MG63 (cell line): Measurements from ENCODE around the gene NANS. TPM values are rescaled to one million over a fixed set of nuclear protein-coding genes. Genes with fewer than 3 reads are reported as not detected.
"Not testable (repeated sequence)": the region's sequence is repeated elsewhere in the genome, so short reads cannot be mapped to it uniquely, and the experiment has no call there.

Experiments
- DNase-seq: peaks from one replicate; pipeline ENCODE4 v3.0.0-alpha.2; 2020
- H3K27me3 ChIP-seq: fragments of 250-450 bp; sonication (Bioruptor Pico); 2 replicates; pipeline ENCODE4 v1.5.1; 2020; ENCODE audit warnings: mild to moderate bottlenecking, moderate library complexity
- H3K36me3 ChIP-seq: fragments of 250-450 bp; sonication (Bioruptor Pico); 2 replicates; pipeline ENCODE4 v1.5.1; 2020; ENCODE audit warnings: mild to moderate bottlenecking, moderate library complexity
- H3K4me3 ChIP-seq: fragments of 250-450 bp; sonication (Bioruptor Pico); 2 replicates; pipeline ENCODE4 v1.5.1; 2020; ENCODE audit warnings: mild to moderate bottlenecking, moderate library complexity
- H3K9me3 ChIP-seq: fragments of 250-450 bp; sonication (Bioruptor Pico); 2 replicates; pipeline ENCODE4 v1.5.1; 2020; ENCODE audit warnings: mild to moderate bottlenecking, moderate library complexity
- total RNA-seq: library from RNA; depleted of rRNA; stranded (reverse); fragments of >200 nt; shearing (Covaris generic); gene quantifications from 2 replicates; pipeline ENCODE4 v1.2.3, GENCODE V29; 2014; ENCODE audit warnings: low replicate concordance

NANS gene
- total RNA-seq, 1 experiment from 2014 or later = 230 TPM

GRCh38 chr9:98085058-98085457 is 28.5 kb downstream of the NANS start:
- H3K4me3 ChIP-seq = no peak overlapping the region
- H3K36me3 ChIP-seq = peaks cover 58% of the 10 kb centered on the region
- H3K9me3 ChIP-seq = no peaks in the 10 kb centered on the region
- H3K27me3 ChIP-seq = no peaks in the 10 kb centered on the region
- no peak for DNase-seq

DNA sequence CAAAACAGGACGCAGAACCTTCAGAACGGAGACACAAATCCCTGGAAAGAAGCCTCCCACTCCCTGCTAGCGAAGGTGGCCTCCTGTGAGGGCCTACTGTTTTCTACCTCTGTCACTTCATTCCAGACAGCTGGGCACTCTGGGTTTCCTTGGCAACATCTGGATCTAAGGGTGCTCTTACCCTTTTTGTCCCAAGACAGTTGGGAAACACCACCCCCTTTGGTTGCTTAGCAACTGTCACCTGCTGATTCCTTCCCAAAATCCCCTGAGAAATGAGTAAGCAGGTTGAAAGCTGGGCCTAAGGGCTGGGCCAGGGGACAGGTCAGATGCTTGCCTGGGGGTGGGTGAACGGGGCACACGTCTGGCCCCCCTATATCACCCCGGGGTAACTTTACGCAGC is 29.4 kb downstream of the NANS start:
- Histone ChIP-seq H3K36me3 (peaks cover 50% of the 10 kb centered on the region), H3K9me3 (no peaks in the 10 kb centered on the region), H3K27me3 (no peaks in the 10 kb centered on the region), H3K4me3 (no peak overlapping the region)
- no peak for DNase-seq

- Histone ChIP-seq H3K9me3 (no peaks in the 10 kb centered on the region), H3K36me3 (peaks cover 45% of the 10 kb centered on the region), H3K4me3 (no peak overlapping the region), H3K27me3 (no peaks in the 10 kb centered on the region)
- no peak for DNase-seq
These were observed 29.9 kb downstream of the NANS start for GRCh38 chr9:98086461-98086860.

DNA sequence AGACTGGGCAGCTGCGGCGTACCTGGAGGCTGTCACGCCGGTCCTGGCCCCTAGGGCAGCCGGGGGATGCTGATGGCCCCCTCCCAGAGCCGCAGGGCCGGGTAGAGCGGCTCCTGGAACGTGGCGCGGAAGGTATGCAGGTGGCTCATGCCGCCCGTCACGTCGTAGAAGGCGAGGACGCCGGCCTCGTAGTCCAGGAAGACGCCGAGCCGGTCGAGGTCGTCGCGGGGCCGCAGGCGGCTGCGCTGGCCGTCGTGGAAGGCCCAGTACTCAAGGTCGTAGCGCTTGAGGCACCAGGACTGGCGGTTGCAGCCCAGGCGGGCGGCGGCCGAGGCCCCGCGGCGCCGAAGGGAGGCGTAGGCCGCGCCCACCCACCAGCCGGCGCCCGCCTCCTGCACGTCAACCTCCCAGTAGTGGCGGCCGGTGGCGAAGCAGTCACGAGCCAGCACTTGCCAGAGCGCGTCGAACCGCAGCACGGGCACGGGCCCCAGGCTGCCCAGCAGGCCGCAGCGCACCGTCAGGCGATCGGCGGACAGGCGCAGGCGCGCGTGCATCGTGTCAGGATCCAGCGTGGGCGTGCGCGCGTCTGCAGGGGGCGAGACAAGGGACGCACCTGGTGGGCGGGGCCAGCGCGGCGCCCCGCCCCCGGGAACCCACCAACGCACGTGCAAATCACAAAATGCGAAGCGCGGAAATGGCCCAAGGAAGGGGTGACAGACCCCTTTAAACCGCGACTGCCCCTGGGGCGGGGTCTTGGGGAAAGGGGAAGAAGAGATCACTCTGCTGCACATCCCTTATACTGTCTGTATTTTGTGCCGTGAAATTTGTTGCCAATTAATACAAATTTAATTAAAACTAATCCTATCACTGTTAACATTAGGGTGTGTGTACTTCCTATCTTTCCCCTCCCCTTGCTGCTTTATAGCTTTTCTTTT is 31.2 kb downstream of the NANS start:
- Histone ChIP-seq H3K4me3 (no peak overlapping the region), H3K27me3 (no peaks in the 10 kb centered on the region), H3K9me3 (no peaks in the 10 kb centered on the region), H3K36me3 (peaks cover 32% of the 10 kb centered on the region)
- DNase-seq = no peak

DNA sequence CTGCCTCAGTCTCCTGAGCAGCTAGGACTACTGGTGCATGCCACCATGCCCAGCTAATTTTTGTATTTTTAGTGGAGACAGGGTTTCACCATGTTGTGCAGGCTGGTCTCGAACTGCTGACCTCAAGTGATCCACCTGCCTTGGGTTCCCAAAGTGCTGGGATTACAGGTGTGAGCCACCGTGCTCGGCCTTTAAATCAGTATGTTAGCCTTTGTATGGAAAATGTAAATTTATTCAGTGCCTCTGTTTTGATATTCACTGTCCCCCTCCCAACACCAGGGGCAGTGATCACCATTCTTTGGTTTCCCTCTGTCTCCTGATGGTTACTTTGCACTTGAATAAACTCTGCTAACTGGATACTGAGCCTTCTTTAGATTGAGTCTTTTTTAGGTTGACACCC is 34.1 kb downstream of the NANS start:
- H3K9me3 ChIP-seq, H3K36me3 ChIP-seq, H3K27me3 ChIP-seq, H3K4me3 ChIP-seq, DNase-seq: not testable (repeated sequence)

DNA sequence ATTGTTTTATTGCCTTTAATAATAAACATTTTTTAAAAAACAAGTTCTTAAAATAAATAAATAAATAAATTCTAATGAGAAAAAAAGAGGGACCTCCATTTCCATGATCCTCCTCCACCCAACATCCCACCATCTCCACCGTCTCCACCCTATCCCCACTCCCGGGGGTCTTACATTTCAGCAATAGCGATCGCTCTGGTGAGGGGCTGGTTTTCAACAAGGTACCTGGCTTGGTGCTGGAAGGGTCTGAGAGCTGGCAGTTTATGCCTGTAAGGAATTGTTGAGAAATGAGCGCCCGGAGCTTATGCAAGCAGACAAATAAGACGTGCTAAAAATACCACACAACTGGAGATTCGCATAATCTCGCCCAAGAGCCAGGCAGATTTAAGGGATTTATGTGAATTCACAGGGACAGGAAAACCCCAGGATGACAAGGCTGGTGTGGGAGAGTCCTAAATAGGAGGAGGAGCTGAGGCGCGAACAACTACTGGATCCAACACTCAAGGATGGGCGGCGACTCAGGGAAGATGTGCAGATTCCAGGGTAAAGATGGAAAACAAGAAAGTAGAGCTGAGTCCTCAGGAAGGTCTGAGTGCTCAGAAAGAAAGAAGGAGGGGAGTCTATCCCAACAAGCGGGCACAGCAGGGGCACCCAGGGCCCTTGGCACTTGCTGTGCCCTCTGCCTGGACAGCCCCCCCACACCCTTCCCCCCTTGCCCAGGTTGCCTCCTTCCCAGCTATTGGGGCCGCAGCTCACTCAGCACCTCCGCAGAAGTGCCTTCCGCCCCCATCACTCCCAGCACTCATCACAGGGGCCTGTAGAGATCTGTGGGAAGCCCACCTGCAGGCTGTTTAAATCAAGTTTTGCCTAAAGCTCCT is 35.4 kb downstream of the NANS start:
- Histone ChIP-seq H3K36me3 (peaks cover 6% of the 10 kb centered on the region; the same call in 1 of the 2 replicates), H3K9me3 (no peaks in the 10 kb centered on the region), H3K27me3 (no peaks in the 10 kb centered on the region), H3K4me3 (no peak overlapping the region)
- no peak for DNase-seq

DNA sequence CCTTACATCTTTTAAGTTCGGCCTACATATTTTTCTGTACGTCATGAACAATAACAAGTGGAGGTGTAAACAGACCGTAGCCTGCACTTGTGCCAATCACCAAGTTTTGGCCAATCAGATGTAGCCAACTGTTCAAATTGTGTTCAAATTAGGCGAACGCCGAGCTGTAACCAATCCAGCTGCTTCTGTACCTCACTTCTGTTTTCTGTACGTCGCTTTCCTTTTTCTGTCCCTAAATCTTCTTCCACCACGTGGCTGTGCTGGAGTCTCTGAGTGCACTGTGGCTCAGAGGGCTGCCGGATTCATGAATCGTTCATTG is 36.0 kb downstream of the NANS start:
- no peaks in the 10 kb centered on the region for H3K27me3 ChIP-seq
- H3K9me3 ChIP-seq = no peaks in the 10 kb centered on the region
- H3K36me3 ChIP-seq = peaks cover 6% of the 10 kb centered on the region
- no peak for DNase-seq
- no peak overlapping the region for H3K4me3 ChIP-seq

DNA sequence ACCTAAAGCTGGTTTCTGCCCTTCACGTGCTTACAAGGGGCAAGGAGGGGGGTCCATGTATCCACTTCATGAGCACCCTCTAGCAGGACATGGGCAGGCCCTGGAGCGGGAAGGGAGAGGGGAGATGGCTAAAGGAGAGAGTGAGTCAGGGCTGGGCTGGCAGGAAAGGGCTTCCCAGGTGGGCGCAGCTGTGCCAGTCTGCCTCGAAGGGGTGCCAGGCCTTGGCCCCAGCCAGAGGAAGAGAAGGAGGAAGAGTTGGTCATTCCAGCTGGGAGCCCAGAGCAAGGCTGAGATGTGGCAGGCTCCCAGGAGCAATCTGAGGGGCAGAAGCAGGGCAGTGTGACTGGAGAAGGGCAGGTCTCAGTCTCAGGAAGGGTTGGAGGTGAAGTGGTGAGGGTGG is 37.8 kb downstream of the NANS start:
- Histone ChIP-seq H3K4me3 (no peak overlapping the region), H3K36me3 (peaks cover 6% of the 10 kb centered on the region), H3K27me3 (no peaks in the 10 kb centered on the region), H3K9me3 (no peaks in the 10 kb centered on the region)
- peak; percentile 75 for DNase-seq

GRCh38 chr9:98094851-98095250 is 38.3 kb downstream of the NANS start:
- H3K36me3 ChIP-seq = peaks cover 11% of the 10 kb centered on the region
- no peaks in the 10 kb centered on the region for H3K27me3 ChIP-seq
- no peak overlapping the region for H3K4me3 ChIP-seq
- no peaks in the 10 kb centered on the region for H3K9me3 ChIP-seq
- DNase-seq = no peak

GRCh38 chr9:98095401-98095800 is 38.9 kb downstream of the NANS start:
- Histone ChIP-seq H3K27me3 (no peaks in the 10 kb centered on the region), H3K36me3 (peaks cover 12% of the 10 kb centered on the region), H3K9me3 (no peaks in the 10 kb centered on the region), H3K4me3 (no peak overlapping the region)
- no peak for DNase-seq

DNA sequence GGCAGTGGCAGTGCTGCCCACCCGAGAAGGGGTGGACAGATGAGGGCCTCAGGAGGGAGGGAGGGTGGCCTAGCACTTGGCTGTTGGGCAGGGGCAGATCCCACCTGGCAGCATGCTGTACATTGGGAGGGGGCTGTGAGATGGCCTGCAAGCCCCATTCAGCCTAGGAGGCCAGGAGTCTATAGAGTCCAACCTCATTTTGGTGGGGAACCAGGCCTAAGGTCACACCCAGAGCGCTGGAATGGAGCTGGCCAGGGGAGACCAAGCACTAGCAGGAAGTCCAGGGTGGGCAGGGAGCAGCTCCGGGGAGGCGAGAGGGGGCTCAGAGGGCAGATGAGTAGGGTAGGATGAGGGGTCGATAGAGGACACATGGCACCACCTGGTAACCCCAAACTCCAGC is 39.6 kb downstream of the NANS start:
- H3K27me3 ChIP-seq = no peaks in the 10 kb centered on the region
- peaks cover 12% of the 10 kb centered on the region for H3K36me3 ChIP-seq
- no peaks in the 10 kb centered on the region for H3K9me3 ChIP-seq
- no peak overlapping the region for H3K4me3 ChIP-seq
- no peak for DNase-seq

GRCh38 chr9:98097836-98098235 is 41.3 kb downstream of the NANS start:
- H3K4me3 ChIP-seq = no peak overlapping the region
- no peak for DNase-seq
- H3K9me3 ChIP-seq = no peaks in the 10 kb centered on the region
- no peaks in the 10 kb centered on the region for H3K27me3 ChIP-seq
- H3K36me3 ChIP-seq = peaks cover 12% of the 10 kb centered on the region

- H3K4me3 ChIP-seq = no peak overlapping the region
- H3K36me3 ChIP-seq = peaks cover 8% of the 10 kb centered on the region
- DNase-seq = no peak
- H3K9me3 ChIP-seq = no peaks in the 10 kb centered on the region
- no peaks in the 10 kb centered on the region for H3K27me3 ChIP-seq
These were observed 42.8 kb downstream of the NANS start for GRCh38 chr9:98099346-98099745.

- Histone ChIP-seq H3K4me3 (no peak overlapping the region), H3K36me3 (peaks cover 6% of the 10 kb centered on the region), H3K9me3 (no peaks in the 10 kb centered on the region), H3K27me3 (no peaks in the 10 kb centered on the region)
- no peak for DNase-seq
These were observed 43.4 kb downstream of the NANS start for GRCh38 chr9:98099898-98100297.

DNA sequence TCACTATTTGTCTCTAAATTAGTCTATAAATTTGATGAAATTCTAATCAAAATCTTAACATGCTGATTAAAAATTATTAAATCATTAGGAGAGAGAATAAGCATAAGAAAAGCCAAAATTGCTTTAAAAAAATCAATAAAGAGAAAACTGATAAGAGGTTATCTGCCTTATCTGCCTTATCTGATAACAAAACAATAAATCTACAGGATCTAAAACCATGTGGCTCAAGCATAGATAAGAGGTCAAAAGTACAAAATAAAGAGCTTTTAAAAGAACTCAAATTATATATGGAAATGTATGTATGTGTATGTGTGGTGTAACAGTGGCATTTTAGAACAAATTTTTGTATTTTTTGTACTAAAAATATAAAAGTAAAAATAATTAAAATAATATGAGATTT is 43.9 kb downstream of the NANS start:
- no peak overlapping the region for H3K4me3 ChIP-seq
- DNase-seq = no peak
- H3K9me3 ChIP-seq = no peaks in the 10 kb centered on the region
- H3K36me3 ChIP-seq = peaks cover 6% of the 10 kb centered on the region
- H3K27me3 ChIP-seq = no peaks in the 10 kb centered on the region

GRCh38 chr9:98101416-98101815 is 44.9 kb downstream of the NANS start:
- Histone ChIP-seq H3K27me3 (no peaks in the 10 kb centered on the region), H3K9me3 (no peaks in the 10 kb centered on the region), H3K36me3 (peaks cover 7% of the 10 kb centered on the region), H3K4me3 (no peak overlapping the region)
- no peak for DNase-seq

DNA sequence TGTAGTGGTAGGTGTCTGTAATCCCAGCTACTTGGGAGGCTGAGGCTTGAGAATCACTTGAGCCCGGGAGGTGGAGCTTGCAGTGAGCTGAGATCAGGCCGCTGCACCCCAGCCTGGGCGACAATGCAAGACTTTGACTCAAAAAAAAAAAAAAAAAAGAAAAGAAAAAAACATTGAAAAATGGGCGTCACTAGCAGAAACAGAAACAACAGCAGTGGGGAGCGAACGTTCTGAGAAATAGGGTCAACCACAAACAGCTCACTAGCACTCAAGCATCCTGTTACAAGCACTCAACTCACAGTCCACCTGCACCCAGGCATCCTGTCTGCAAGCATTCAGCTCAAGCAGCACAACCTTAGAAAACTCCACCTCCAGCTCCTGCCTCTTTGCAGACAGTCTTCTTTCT is 45.3 kb downstream of the NANS start:
- Histone ChIP-seq H3K9me3 (no peaks in the 10 kb centered on the region), H3K36me3 (peaks cover 9% of the 10 kb centered on the region), H3K27me3 (no peaks in the 10 kb centered on the region), H3K4me3 (no peak overlapping the region)
- no peak for DNase-seq
